H9 (cell line): ENCODE measurements around the gene CDC42. TPM values are rescaled to one million over a fixed set of nuclear protein-coding genes. Genes with fewer than 3 reads are reported as not detected.
A peak's percentile ranks its signal among the peaks of the same experiment; 100 is the strongest.

Source experiments
- DNase-seq: peaks from one replicate; pipeline ENCODE4 v3.0.0-alpha.2; 2017
- H2AFZ ChIP-seq: one replicate; pipeline ENCODE4 v1.6.1; 2013; ENCODE audit warnings: mild to moderate bottlenecking, low read length, control low read depth, moderate library complexity
- H2AK5ac ChIP-seq: 2 replicates; pipeline ENCODE4 v1.6.1; 2013; ENCODE audit warnings: low read length, control low read depth, mixed read lengths; ENCODE audit not compliant: insufficient read length
- H2BK120ac ChIP-seq: one replicate; pipeline ENCODE4 v1.6.1; 2013; ENCODE audit warnings: low read depth, mild to moderate bottlenecking, low read length, control low read depth, inconsistent platforms; ENCODE audit not compliant: poor library complexity, severe bottlenecking
- H2BK12ac ChIP-seq: 2 replicates; pipeline ENCODE4 v1.6.1; 2013; ENCODE audit warnings: low read length, control low read depth, mixed read lengths, low read depth; ENCODE audit not compliant: insufficient read length
- H2BK15ac ChIP-seq: 2 replicates; pipeline ENCODE4 v1.6.1; 2013; ENCODE audit warnings: low read depth, low read length, control low read depth
- H2BK20ac ChIP-seq: one replicate; pipeline ENCODE4 v1.6.1; 2013; ENCODE audit warnings: low read depth, mild to moderate bottlenecking, low read length, control low read depth, inconsistent platforms; ENCODE audit not compliant: poor library complexity, severe bottlenecking
- H2BK5ac ChIP-seq: 2 replicates; pipeline ENCODE4 v1.6.1; 2013; ENCODE audit warnings: low read length, control low read depth, mixed read lengths; ENCODE audit not compliant: insufficient read length
- H3K14ac ChIP-seq: 2 replicates; pipeline ENCODE4 v1.6.1; 2013; ENCODE audit warnings: low read length, control low read depth; ENCODE audit not compliant: insufficient read depth
- H3K18ac ChIP-seq: 2 replicates; pipeline ENCODE4 v1.6.1; 2013; ENCODE audit warnings: low read depth, mild to moderate bottlenecking, mixed read lengths, low read length, control low read depth; ENCODE audit not compliant: insufficient read length
- H3K23ac ChIP-seq: 2 replicates; pipeline ENCODE4 v1.6.1; 2013; ENCODE audit warnings: low read length, control low read depth, mixed read lengths, low read depth; ENCODE audit not compliant: insufficient read length
- H3K23me2 ChIP-seq: 2 replicates; pipeline ENCODE4 v1.6.1; 2013; ENCODE audit warnings: low read depth, mild to moderate bottlenecking, mixed read lengths, low read length, control low read depth; ENCODE audit not compliant: insufficient read length, poor library complexity, severe bottlenecking
- H3K27ac ChIP-seq: 2 replicates; pipeline ENCODE4 v1.5.1; 2013; ENCODE audit warnings: low read length, control low read depth, mixed read lengths, low read depth; ENCODE audit not compliant: insufficient read length
- H3K27me3 ChIP-seq: 2 replicates; pipeline ENCODE4 v1.6.1; 2013; ENCODE audit warnings: low read length, control low read depth, inconsistent platforms; ENCODE audit not compliant: insufficient read depth
- H3K4ac ChIP-seq: 2 replicates; pipeline ENCODE4 v1.6.1; 2013; ENCODE audit warnings: low read depth, mild to moderate bottlenecking, control low read depth, inconsistent platforms, low read length, moderate library complexity
- H3K4me1 ChIP-seq: 2 replicates; pipeline ENCODE4 v1.6.1; 2013; ENCODE audit warnings: low read length, control low read depth, inconsistent platforms; ENCODE audit not compliant: insufficient read depth
- H3K4me2 ChIP-seq: 2 replicates; pipeline ENCODE4 v1.6.1; 2013; ENCODE audit warnings: low read length, control low read depth, mixed read lengths; ENCODE audit not compliant: insufficient read length, insufficient read depth
- H3K56ac ChIP-seq: 2 replicates; pipeline ENCODE4 v1.6.1; 2013; ENCODE audit warnings: low read depth, mild to moderate bottlenecking, mixed read lengths, low read length, control low read depth; ENCODE audit not compliant: insufficient read length
- H3K79me1 ChIP-seq: 2 replicates; pipeline ENCODE4 v1.6.1; 2013; ENCODE audit warnings: low read depth, mild to moderate bottlenecking, moderate library complexity, low read length, control low read depth, inconsistent platforms; ENCODE audit not compliant: insufficient read depth, poor library complexity, severe bottlenecking
- H3K79me2 ChIP-seq: 2 replicates; pipeline ENCODE4 v1.6.1; 2013; ENCODE audit warnings: low read length, control low read depth, inconsistent platforms; ENCODE audit not compliant: insufficient read depth
- H3K9ac ChIP-seq: 2 replicates; pipeline ENCODE4 v1.6.1; 2013; ENCODE audit warnings: low read length, control low read depth, mixed read lengths; ENCODE audit not compliant: insufficient read length; ENCODE audit errors: extremely low read depth
- H3K9me3 ChIP-seq: one replicate; pipeline ENCODE4 v1.6.1; 2013; ENCODE audit warnings: low read depth, low read length, inconsistent platforms; ENCODE audit not compliant: control insufficient read depth
- H3T11ph ChIP-seq: one replicate; pipeline ENCODE4 v1.6.1; 2013; ENCODE audit warnings: mild to moderate bottlenecking, low read length, control low read depth, inconsistent platforms
- H4K20me1 ChIP-seq: one replicate; pipeline ENCODE4 v1.6.1; 2013; ENCODE audit not compliant: control insufficient read depth, insufficient read length, insufficient read depth
- H4K5ac ChIP-seq: 2 replicates; pipeline ENCODE4 v1.6.1; 2013; ENCODE audit warnings: low read depth, mild to moderate bottlenecking, mixed read lengths, low read length, control low read depth; ENCODE audit not compliant: insufficient read length
- H4K8ac ChIP-seq: replicated peaks from 2 replicates; pipeline ENCODE4 v1.6.1; 2013; ENCODE audit warnings: low read length, control low read depth, mixed read lengths, low read depth; ENCODE audit not compliant: insufficient read length
- H4K91ac ChIP-seq: 2 replicates; pipeline ENCODE4 v1.6.1; 2013; ENCODE audit warnings: low read depth, mild to moderate bottlenecking, moderate library complexity, mixed read lengths, low read length, control low read depth; ENCODE audit not compliant: insufficient read length
- H3K27ac Mint-ChIP-seq, 3 experiments: 2 replicates in 2 of 3; 3 replicates in 1 of 3; pipeline ENCODE4 v1.8.0; 2020 to 2021; ENCODE audit warnings: mixed read lengths in 3 of 3, mild to moderate bottlenecking in 1 of 3, moderate library complexity in 1 of 3
- H3K27me3 Mint-ChIP-seq: 2 replicates; pipeline ENCODE4 v1.8.0; 2021; ENCODE audit warnings: low read depth, mild to moderate bottlenecking, moderate library complexity, mixed read lengths
- H3K36me3 Mint-ChIP-seq, 3 experiments: 2 replicates in 2 of 3; 3 replicates in 1 of 3; pipeline ENCODE4 v1.8.0; 2020 to 2021; ENCODE audit warnings: low read depth in 3 of 3, mixed read lengths in 3 of 3; ENCODE audit not compliant: insufficient read depth in 1 of 3
- H3K4me1 Mint-ChIP-seq, 2 experiments: 2 replicates each; pipeline ENCODE4 v1.8.0; 2020; ENCODE audit warnings: mixed read lengths in 2 of 2
- H3K4me3 Mint-ChIP-seq, 2 experiments: 2 replicates in 1 of 2; 3 replicates in 1 of 2; pipeline ENCODE4 v1.8.0; 2020 to 2021; ENCODE audit warnings: mild to moderate bottlenecking in 2 of 2, mixed read lengths in 2 of 2, moderate library complexity in 1 of 2
- H3K9me3 Mint-ChIP-seq, 2 experiments: 2 replicates in 1 of 2; 3 replicates in 1 of 2; pipeline ENCODE4 v1.8.0; 2020; ENCODE audit warnings: mild to moderate bottlenecking in 2 of 2, mixed read lengths in 2 of 2, moderate library complexity in 1 of 2
- CTCF ChIP-seq: fragments of 200-600 bp; sonication (generic); conservative IDR thresholded peaks from 3 replicates; pipeline ENCODE4 v1.8.0; 2021; ENCODE audit warnings: antibody characterized with exemption, mild to moderate bottlenecking
- WGBS: extraction: QIAGEN DNeasy Blood & Tissue Kit; methylation state at CpG from one replicate; pipeline ENCODE4 v1.1.7; 2013; ENCODE audit warnings: missing lambda C conversion rate, low lambda C conversion rate, mixed read lengths; ENCODE audit not compliant: insufficient read length; ENCODE audit errors: extremely low coverage; 5-methylcytosine and 5-hydroxymethylcytosine counted together
- total RNA-seq: library from RNA; stranded (reverse); gene quantifications from 2 replicates; pipeline ENCODE4 v1.2.1, GENCODE V29; 2021

Gene CDC42
- total RNA-seq, 1 experiment from 2014 or later, result 197 TPM

DNA sequence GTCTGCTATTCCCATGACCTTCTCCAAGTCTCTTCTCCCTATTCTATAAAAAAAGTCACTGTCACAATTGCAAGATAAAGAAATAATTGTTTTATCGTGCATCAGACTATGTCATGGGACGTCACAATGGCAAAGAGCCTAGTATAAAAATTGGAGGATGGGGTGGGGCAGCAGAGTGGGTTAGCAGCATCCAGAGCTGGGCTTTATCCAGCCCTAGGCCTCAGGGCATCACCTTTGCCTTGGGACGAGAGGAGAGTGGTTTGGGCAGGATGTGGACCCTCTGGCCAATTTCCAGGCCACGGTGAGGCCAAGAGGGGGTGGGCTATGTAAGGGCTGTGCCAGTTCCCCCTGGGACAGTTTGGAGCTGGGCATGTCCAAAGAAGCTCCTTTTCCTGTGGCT is 64.7 kb downstream of the CDC42 start:
- H4K91ac ChIP-seq, result no peak overlapping the region
- H3K79me1 ChIP-seq, result no peaks in the 10 kb centered on the region
- H3K18ac ChIP-seq, result no peak overlapping the region
- no peaks in the 10 kb centered on the region for H3K79me2 ChIP-seq
- no peak for TF ChIP-seq CTCF
- H2AFZ ChIP-seq, result no peak overlapping the region
- DNase-seq, result peak; percentile 18
- no peaks in the 10 kb centered on the region for H4K20me1 ChIP-seq
- no peak overlapping the region for H3K9ac ChIP-seq
- peaks cover 6% of the 10 kb centered on the region; the same call in 1 of the 2 replicates for H3K4me1 ChIP-seq
- H2AK5ac ChIP-seq, result no peak overlapping the region
- H3K27ac ChIP-seq, result no peak overlapping the region
- Mint-ChIP-seq H3K4me1 (peaks cover 41 to 51% of the 10 kb centered on the region in 2 experiments), H3K27ac (0 out of 7 replicates have a peak overlapping the region, but pooled peaks of 1 of the 3 experiments have one; percentile 10), H3K9me3 (no peaks in the 10 kb centered on the region), H3K36me3 (peaks cover 1 to 11% (median 4%) of the 10 kb centered on the region in 3 experiments; a peak in 4 of 7 replicates), H3K27me3 (no peaks in the 10 kb centered on the region), H3K4me3 (no peak overlapping the region; a peak in 1 of 5 replicates)
- H3K4ac ChIP-seq, result no peak overlapping the region
- H4K8ac ChIP-seq, result no peak overlapping the region
- no peak overlapping the region for H3T11ph ChIP-seq
- no CpG with 5 or more reads among the region's 4 CpGs for WGBS
- H2BK120ac ChIP-seq, result no peak overlapping the region
- H3K23me2 ChIP-seq, result no peaks in the 10 kb centered on the region
- no peak overlapping the region for H2BK12ac ChIP-seq
- H3K14ac ChIP-seq, result no peak overlapping the region
- no peak overlapping the region for H2BK15ac ChIP-seq
- H3K27me3 ChIP-seq, result no peaks in the 10 kb centered on the region
- no peak overlapping the region for H2BK5ac ChIP-seq
- no peak overlapping the region for H3K4me2 ChIP-seq
- H3K9me3 ChIP-seq, result no peaks in the 10 kb centered on the region
- no peak overlapping the region for H4K5ac ChIP-seq
- H2BK20ac ChIP-seq, result no peak overlapping the region
- H3K23ac ChIP-seq, result no peak overlapping the region
- no peak overlapping the region for H3K56ac ChIP-seq
